ENCODE measurements around the gene PREP. TPM values are rescaled to one million over a fixed set of nuclear protein-coding genes. Genes with fewer than 3 reads are reported as not detected.

The PREP gene
- total and polyA plus RNA-seq, 12 donors = 12.3 to 37.4 (median 26.8) TPM

GRCh38 chr6:105398859-105399258 is 4.0 kb downstream of the PREP start:
- DNase-seq (no peak), ATAC-seq (no peak)
- intact Hi-C loops (cut with DNase I) = no loop called here
- Histone ChIP-seq H3K27me3 (no peaks in the 10 kb centered on the region), H3K4me3 (no peak overlapping the region), H3K4me1 (peaks cover 7 to 43% (median 33%) of the 10 kb centered on the region in 9 donors), H3K36me3 (peaks cover 0 to 38% (median 5%) of the 10 kb centered on the region in 9 donors), H3K27ac (no peak overlapping the region), H3K9me3 (no peaks in the 10 kb centered on the region)
- no peak for TF ChIP-seq CTCF (IDR thresholded peaks at IDR 0.05)
- 87 to 91% methylated on average over 5 of the region's 5 CpGs for WGBS, 2 donors

DNA sequence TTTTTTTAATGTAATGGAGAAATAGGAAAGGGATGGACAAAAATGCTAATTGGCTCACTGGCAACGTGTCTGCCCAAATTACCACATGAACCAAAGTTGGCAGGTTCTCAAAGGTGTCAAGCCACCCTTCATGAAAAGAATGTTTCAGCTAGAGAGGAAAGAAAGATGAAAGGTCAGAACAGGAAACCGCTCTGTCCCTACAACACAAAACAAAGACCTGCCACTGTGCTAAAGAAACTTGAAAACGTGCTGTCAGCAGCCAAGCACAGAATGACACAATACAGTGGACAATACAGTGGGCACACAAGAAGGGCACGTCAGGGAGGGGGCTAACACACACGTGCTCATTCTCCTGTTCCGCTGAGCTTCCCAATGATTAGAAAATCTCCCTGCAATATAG is 4.9 kb downstream of the PREP start:
- Histone ChIP-seq H3K4me1 (peaks cover 4 to 43% (median 33%) of the 10 kb centered on the region in 9 donors), H3K27ac (peak overlapping the region in 1 of 10 donors; percentile 24), H3K9me3 (no peaks in the 10 kb centered on the region), H3K27me3 (no peaks in the 10 kb centered on the region), H3K4me3 (no peak overlapping the region), H3K36me3 (peaks cover 0 to 43% (median 5%) of the 10 kb centered on the region in 9 donors)
- no peak for TF ChIP-seq CTCF (IDR thresholded peaks at IDR 0.05)
- intact Hi-C loops (cut with DNase I) = no loop called here
- DNase-seq (no peak), ATAC-seq (peak in 3 of 8 donors; percentile 3 to 14 (median 11))
- WGBS, 2 donors = 32 to 44% methylated on average over 6 of the region's 6 CpGs

GRCh38 chr6:105391705-105392104 is 11.2 kb downstream of the PREP start:
- Histone ChIP-seq H3K4me1 (peaks cover 0 to 10% (median 0%) of the 10 kb centered on the region in 9 donors), H3K36me3 (peaks cover 0 to 56% (median 5%) of the 10 kb centered on the region in 9 donors), H3K27ac (no peak overlapping the region), H3K9me3 (no peaks in the 10 kb centered on the region), H3K4me3 (no peak overlapping the region), H3K27me3 (no peaks in the 10 kb centered on the region)
- TF ChIP-seq CTCF (IDR thresholded peaks at IDR 0.05) = no peak
- ATAC-seq = no peak
- 96 to 99% methylated on average over 6 of the region's 6 CpGs for WGBS, 2 donors
- intact Hi-C loops (cut with DNase I) = no loop called here
- DNase-seq = no peak

DNA sequence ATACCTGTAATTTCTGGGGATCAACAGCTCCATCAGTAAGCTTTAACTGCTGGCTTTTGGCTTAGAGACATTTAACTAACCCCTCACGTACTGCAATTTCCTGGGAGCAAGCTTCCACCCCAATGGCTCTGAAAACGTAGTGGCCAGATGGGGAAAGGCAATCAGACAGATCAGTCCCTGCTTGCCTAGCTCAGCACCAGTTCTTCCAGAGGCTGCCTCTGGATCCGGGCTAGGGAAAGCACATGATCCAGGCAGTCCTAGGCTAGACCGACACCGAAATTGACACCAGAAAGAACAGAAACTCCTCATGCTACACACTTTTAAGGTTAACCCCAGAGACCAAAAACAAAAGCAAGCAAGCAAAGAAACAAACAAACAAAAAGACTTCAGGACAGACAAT is 13.3 kb downstream of the PREP start:
- Histone ChIP-seq H3K27ac (no peak overlapping the region), H3K4me1 (peaks cover 0 to 10% (median 0%) of the 10 kb centered on the region in 9 donors), H3K27me3 (no peaks in the 10 kb centered on the region), H3K9me3 (no peaks in the 10 kb centered on the region), H3K36me3 (peaks cover 0 to 42% (median 0%) of the 10 kb centered on the region in 9 donors), H3K4me3 (no peak overlapping the region)
- intact Hi-C loops (cut with DNase I) = no loop called here
- no peak for TF ChIP-seq CTCF (IDR thresholded peaks at IDR 0.05)
- 69 to 76% methylated on average over 5 of the region's 5 CpGs for WGBS, 2 donors
- DNase-seq (no peak), ATAC-seq (peak in 3 of 8 donors; percentile 42 to 52 (median 46))

Measured in heart right ventricle (tissue), 16 donors.